RKO (cell line): ENCODE data around the gene KATNIP.

Source experiments
- DNase-seq: peaks from one replicate; pipeline ENCODE4 v3.0.0-alpha.2; 2016; ENCODE audit warnings: low spot score

Gene KATNIP

DNA sequence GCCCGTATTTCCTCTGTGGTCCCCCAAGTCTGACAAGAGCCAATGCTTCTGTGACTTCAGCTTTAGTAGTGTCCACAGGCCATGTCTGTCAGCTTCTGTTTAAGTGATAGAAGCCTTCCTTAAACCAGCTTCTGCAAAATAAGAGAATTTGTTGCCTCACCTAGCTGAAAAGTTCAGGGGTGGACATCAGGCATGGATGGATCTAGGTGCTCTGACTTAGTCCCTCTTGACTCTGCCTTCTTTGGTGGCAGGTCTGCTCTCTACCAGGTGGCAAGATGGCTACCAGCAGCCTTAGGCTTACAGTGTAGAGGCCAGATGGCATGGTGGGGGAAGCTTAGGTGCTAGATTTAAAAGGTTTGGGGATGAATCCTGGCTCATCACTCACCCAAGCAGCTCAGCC lies 33.7 kb downstream of the KATNIP start:
- DNase-seq, result no peak

DNA sequence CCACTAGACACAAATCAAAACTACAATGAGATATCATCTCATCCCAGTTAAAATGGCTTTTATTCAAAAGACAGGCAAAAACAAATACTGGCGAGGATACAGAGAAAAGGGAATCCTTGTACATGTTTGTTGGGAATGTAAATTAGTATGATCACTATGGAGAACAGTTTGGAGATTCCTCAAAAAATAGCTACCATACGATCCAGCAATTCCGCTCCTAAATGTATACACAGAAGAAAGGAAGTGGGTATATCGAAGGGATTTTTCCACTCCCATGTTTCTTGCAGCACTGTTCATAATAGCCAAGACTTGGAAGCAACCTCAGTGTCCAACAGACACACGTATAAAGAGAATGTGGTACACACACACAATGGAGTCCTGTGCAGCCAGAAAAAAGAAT lies 35.3 kb downstream of the KATNIP start:
- no peak for DNase-seq

DNA sequence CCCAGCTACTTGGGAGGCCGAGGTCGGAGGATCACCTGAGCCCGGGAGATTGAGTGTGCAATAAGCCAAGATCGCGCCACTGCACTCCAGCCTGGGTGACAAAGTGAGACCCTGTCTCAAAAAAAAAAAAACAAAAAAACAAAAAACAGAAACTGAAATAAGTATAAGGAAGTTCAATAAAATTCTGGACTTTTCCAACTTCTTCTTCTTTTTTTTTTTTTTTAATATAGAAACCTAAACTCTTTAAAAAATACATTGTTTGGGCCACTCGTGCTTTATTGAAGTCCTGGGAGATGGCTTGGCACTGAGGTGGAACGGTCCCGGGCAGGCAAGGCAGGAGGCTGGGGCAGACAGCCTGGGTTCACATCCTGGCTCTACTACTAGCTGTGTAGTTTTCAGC lies 36.8 kb downstream of the KATNIP start:
- DNase-seq, result no peak

DNA sequence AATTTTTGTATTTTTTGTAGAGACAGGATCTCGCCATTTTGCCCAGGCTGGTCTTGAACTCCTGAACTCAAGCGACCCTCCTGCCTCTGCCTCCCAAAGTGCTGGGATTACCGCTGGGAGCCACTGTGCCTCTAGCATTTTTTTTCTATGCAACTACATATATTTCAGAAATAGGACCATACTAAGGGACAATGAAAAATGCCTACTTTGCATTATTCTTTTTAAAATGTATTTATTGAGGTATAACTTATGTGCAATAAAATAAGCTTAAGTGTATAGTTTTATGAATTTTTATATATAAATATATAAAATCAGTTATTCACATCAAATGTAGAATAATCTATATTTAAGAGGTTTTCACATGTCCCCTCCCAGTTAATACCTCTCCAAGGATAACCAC lies 38.1 kb downstream of the KATNIP start:
- DNase-seq, result no peak

DNA sequence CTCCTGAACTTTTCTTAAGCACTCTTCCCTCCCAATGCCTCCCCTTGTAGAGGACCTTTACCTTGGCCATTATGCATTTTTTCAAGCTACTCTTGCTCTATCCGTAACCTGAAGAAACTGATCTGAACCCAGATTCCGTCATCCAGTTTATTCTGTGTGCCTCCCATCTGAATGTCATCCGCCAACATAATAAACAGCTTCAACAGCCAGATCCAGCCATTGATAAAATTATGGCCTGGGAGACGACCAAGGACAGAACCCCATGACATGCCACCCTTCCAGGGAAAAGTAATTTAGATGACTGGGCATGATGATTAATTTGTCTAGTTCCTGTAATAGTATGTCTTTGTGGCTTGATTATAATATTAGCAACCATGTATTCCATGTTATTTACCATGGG lies 41.9 kb downstream of the KATNIP start:
- no peak for DNase-seq

DNA sequence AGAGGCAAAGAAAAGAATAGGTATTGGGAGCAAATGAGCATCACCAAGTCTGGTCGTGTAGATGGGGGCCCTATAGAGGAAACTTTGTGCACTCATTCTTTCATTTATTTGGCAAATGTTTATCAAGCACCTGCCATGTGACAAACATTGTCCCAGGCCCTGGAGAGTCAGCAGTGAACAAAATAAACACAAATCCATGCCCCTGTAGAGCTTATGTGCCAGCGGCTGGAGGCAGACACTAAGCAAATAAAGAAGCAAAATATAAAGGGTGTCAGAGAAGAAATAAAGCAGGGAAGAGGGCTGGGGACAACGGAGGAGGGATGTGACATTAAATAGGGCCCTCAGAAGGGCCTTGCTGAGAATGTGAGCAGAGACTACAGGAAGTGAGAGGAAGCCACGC lies 45.5 kb downstream of the KATNIP start:
- no peak for DNase-seq

DNA sequence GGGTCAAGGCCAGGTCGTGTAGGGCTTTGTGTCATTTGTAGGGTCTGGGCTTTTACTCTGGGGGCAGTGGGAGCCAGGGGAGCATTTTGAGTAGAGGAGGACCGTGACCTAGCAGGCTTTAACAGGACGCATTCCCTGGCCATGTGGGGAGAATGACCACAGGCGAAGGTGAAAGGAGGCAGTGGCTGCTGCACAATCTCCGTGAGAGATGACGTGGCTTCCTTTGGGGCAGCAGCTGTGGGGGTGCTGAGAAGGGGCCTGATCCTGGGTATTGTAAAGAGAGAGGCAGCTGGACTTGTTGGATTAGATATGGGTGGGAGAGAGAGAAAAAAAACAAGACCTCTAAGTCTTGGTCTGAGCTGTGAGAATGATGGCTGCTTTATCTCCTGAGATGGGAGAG lies 46.0 kb downstream of the KATNIP start:
- DNase-seq, result no peak

DNA sequence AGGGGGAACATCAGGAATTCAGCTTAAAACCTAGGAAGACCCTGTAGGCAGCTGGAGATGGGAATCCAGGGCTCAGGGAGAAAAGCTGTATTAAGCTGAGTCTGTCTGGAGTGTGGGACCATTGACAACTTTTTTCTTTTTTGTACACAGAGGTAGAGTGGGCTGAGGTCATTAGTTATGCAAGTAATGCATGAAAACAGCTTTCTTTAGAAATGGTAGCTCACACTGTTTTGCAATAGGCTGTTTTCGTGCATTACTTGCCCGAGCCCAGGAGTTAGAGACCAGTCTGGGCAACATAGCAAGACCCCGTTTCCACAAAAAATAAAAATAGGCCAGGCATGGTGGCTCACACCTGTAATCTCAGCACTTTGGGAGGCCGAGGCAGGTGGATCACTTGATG lies 46.5 kb downstream of the KATNIP start:
- DNase-seq, result no peak

DNA sequence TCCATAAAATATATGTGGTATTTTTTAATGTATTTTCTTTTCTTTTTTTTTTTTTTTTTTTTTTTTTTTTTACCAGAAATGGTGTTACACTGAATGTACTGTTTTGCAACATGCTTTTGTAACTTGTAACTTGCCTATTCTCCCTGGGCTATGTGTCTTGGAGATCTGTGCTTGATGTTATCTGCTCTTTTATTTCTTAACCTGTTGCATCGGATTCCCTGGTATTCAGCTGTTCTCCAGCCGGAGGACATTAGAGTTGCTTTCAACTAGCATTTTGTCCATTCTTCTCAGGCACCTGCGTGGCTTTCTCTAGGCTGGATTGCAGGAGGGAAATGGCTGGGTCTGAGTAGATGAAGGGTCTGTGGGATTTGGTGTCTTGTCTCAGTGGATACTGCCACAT lies 47.4 kb downstream of the KATNIP start:
- DNase-seq, result no peak

DNA sequence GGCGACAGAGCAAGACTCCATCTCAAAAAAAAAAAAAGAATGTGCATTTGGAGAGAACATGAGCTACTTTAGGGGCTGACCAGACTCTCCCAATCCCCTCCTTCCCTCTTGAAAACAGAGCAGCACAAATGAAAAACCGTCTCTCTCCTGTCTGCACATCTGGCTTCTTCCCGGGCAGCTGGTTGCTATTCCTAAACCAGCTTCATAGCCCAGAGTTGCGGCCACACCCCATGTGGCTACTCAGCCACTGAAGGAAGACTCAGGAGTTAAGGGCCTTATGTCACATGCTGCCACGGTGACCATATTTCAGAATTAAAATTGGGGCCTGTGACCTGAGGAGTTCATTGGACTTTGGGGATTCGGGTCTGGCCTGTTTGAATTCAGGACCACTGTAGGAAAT lies 48.3 kb downstream of the KATNIP start:
- DNase-seq, result no peak

DNA sequence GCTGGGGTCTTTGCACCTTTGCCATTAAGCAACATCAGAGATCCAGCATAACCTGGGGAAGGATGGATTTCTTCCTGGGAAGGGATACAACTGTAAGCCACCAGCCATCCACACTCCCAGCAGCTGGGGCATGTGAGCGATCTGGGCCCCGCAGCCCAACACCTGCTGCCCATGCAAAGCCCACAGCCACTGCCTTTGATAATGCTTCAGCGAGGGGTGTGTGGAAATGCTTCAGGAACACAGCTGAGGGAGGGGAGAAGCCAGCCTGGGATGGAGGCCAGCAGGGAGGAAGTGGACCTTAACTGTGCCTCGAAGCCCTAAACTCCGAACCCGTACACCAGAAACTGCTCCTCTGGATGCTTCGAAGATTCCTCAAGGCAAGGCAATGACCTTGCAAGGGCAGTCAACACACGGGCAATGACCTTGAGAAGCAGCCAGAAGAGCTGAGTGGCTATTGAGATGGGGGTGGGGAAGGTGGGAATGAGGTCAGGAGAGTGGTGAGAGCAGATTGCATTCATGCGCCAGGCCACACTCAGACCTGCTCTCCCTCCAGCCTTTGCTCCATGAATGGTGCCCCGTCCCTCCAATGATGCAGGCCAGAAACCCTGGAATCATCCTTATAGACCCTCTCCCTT lies 49.1 kb downstream of the KATNIP start:
- no peak for DNase-seq

DNA sequence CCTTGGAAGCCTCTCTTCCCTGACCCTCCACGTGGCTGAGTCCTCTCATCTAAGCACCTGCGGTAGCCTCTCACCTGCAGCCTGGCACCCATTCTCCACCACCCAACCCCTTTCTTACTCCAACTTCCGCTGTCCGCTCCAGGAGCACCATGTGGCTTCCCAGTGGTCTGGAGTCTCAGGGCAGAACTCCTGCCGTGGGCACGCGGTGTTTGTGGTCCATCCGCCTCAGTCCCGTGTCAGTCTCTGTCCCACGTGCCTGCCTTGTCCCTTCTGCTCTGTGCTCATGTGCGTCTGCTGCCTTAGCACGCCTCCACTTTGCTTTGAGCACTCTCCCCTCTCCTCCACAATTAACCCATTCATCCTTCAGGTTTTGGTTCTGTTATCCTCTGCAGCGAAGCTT lies 49.7 kb downstream of the KATNIP start:
- DNase-seq, result no peak
